ENCODE measurements around the gene XPO5.

DNA sequence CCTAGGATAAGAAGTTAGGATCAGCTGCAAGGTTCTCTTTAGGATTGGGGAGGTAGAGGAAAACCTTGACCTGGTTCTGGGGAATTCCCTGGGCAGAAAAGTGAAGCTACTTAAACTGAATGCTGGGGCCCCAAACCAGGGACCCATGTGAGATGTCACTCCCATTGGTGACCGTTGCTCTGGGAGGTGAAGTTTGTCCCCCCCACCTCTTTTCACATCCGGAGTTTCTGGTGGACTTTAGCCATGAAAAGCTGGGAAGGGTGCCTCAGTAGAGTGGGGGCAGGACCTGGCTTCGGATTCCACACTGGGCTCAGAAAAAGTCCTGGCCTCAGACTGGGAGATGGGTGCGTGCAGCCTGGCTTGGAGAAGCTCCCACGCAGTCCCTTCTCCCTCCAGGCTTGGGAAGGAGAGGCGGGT lies 85.3 kb downstream of the XPO5 start:
- no peak for TF ChIP-seq GATA2 (IDR thresholded peaks at IDR 0.05; ENCODE audit: low read depth, low read length)
- no peak for TF ChIP-seq GATA3 (IDR thresholded peaks at IDR 0.05; ENCODE audit: low read depth, low read length)

All from SH-SY5Y (cell line).